Activated effector memory CD4-positive, alpha-beta T cell treated with Interleukin-2 at 50 U/mL for 16 hours (primary cell): ENCODE data around the gene MASP1.
"Not testable (repeated sequence)": the region's sequence is repeated elsewhere in the genome, so short reads cannot be mapped to it uniquely, and the experiment has no call there.

Source experiments
- DNase-seq: peaks from one replicate; pipeline ENCODE4 v3.0.0-alpha.2; 2020

MASP1 gene

GRCh38 chr3:187264911-187265310 lies 26.6 kb downstream of the MASP1 start:
- DNase-seq, result no peak

- no peak for DNase-seq
These were observed 27.5 kb downstream of the MASP1 start for GRCh38 chr3:187264021-187264420.

GRCh38 chr3:187263270-187263669 lies 28.3 kb downstream of the MASP1 start:
- no peak for DNase-seq

- DNase-seq, result no peak
These were observed 29.2 kb downstream of the MASP1 start for GRCh38 chr3:187262360-187262759.

GRCh38 chr3:187261541-187261969 lies 30.0 kb downstream of the MASP1 start:
- DNase-seq, result no peak

GRCh38 chr3:187259171-187259570 lies 32.4 kb downstream of the MASP1 start:
- DNase-seq, result no peak

GRCh38 chr3:187257992-187258692 lies 33.4 kb downstream of the MASP1 start:
- DNase-seq, result no peak

GRCh38 chr3:187257471-187257870 lies 34.1 kb downstream of the MASP1 start:
- DNase-seq, result no peak

- DNase-seq, result no peak
These were observed 35.4 kb downstream of the MASP1 start for GRCh38 chr3:187256051-187256616.

- DNase-seq, result no peak
These were observed 36.2 kb downstream of the MASP1 start for GRCh38 chr3:187255314-187255713.

- no peak for DNase-seq
These were observed 39.2 kb downstream of the MASP1 start for GRCh38 chr3:187252311-187252710.

GRCh38 chr3:187251599-187251998 lies 39.9 kb downstream of the MASP1 start:
- DNase-seq, result no peak

- DNase-seq, result no peak
These were observed 44.1 kb downstream of the MASP1 start for GRCh38 chr3:187247398-187247797.

GRCh38 chr3:187243933-187244524 lies 47.5 kb downstream of the MASP1 start:
- no peak for DNase-seq

GRCh38 chr3:187242900-187243299 lies 48.6 kb downstream of the MASP1 start:
- DNase-seq, result no peak

GRCh38 chr3:187242435-187242834 lies 49.1 kb downstream of the MASP1 start:
- DNase-seq, result no peak

- DNase-seq, result not testable (repeated sequence)
These were observed 52.7 kb downstream of the MASP1 start for GRCh38 chr3:187238835-187239234.

GRCh38 chr3:187238239-187238638 lies 53.3 kb downstream of the MASP1 start:
- no peak for DNase-seq

GRCh38 chr3:187237741-187238140 lies 53.8 kb downstream of the MASP1 start:
- no peak for DNase-seq

GRCh38 chr3:187236962-187237361 lies 54.6 kb downstream of the MASP1 start:
- no peak for DNase-seq

GRCh38 chr3:187230011-187230410 lies 61.5 kb downstream of the MASP1 start:
- DNase-seq, result no peak

GRCh38 chr3:187228740-187229139 lies 62.8 kb downstream of the MASP1 start:
- DNase-seq, result no peak

GRCh38 chr3:187227658-187228258 lies 63.8 kb downstream of the MASP1 start:
- DNase-seq, result no peak

GRCh38 chr3:187223799-187224198 lies 67.7 kb downstream of the MASP1 start:
- DNase-seq, result no peak
